OCI-LY1 (cell line): ENCODE results near the gene C1orf216.

ENCODE experiments used
- H2AFZ ChIP-seq: fragments of 200-600 bp; sonication (generic), shearing (Covaris generic); 2 replicates; pipeline ENCODE4 v1.6.0; 2014; ENCODE audit warnings: antibody characterized with exemption, mild to moderate bottlenecking, low read length
- H3F3A ChIP-seq: fragments of 200-600 bp; sonication (generic), shearing (Covaris generic); 2 replicates; pipeline ENCODE4 v1.6.0; 2014; ENCODE audit warnings: mild to moderate bottlenecking, antibody characterized with exemption, low read length, moderate library complexity; ENCODE audit not compliant: insufficient read depth
- H3K27ac ChIP-seq: fragments of 200-600 bp; sonication (generic); 2 replicates; pipeline ENCODE4 v1.5.1; 2014; ENCODE audit warnings: low read length, mixed run types, mild to moderate bottlenecking, low read depth; ENCODE audit not compliant: poor library complexity, severe bottlenecking
- H3K27me3 ChIP-seq: fragments of 200-600 bp; sonication (generic); 2 replicates; pipeline ENCODE4 v1.6.0; 2014; ENCODE audit warnings: antibody characterized with exemption, mild to moderate bottlenecking, low read length, moderate library complexity; ENCODE audit not compliant: insufficient read depth
- H3K36me3 ChIP-seq: fragments of 200-600 bp; sonication (generic); 2 replicates; pipeline ENCODE4 v1.6.1; 2014; ENCODE audit warnings: mild to moderate bottlenecking, antibody characterized with exemption, low read length, moderate library complexity, mixed read lengths; ENCODE audit not compliant: insufficient read depth
- H3K4me1 ChIP-seq: fragments of 200-600 bp; sonication (generic); 2 replicates; pipeline ENCODE4 v1.5.1; 2014; ENCODE audit warnings: mild to moderate bottlenecking, low read length, moderate library complexity; ENCODE audit not compliant: insufficient read depth, severe bottlenecking
- H3K4me2 ChIP-seq: fragments of 200-600 bp; sonication (generic), shearing (Covaris generic); 2 replicates; pipeline ENCODE4 v1.6.1; 2014; ENCODE audit warnings: low read length
- H3K4me3 ChIP-seq: fragments of 200-600 bp; sonication (generic); 2 replicates; pipeline ENCODE4 v1.5.1; 2014; ENCODE audit warnings: low read length, low read depth, mild to moderate bottlenecking, mixed read lengths; ENCODE audit not compliant: poor library complexity, severe bottlenecking
- H3K79me2 ChIP-seq: fragments of 200-600 bp; shearing (Covaris generic); 2 replicates; pipeline ENCODE4 v1.6.1; 2016; ENCODE audit warnings: mixed run types, low read length, mixed read lengths; ENCODE audit not compliant: insufficient read depth
- H3K9ac ChIP-seq: fragments of 200-600 bp; sonication (generic), shearing (Covaris generic); 2 replicates; pipeline ENCODE4 v1.6.1; 2014; ENCODE audit warnings: mild to moderate bottlenecking, low read length, mixed read lengths
- H3K9me2 ChIP-seq: fragments of 200-600 bp; sonication (generic), shearing (Covaris generic); 2 replicates; pipeline ENCODE4 v1.6.1; 2014; ENCODE audit warnings: low read depth, mild to moderate bottlenecking, low read length, mixed read lengths
- H3K9me3 ChIP-seq: fragments of 200-600 bp; shearing (Covaris generic); 2 replicates; pipeline ENCODE4 v1.6.1; 2014; ENCODE audit warnings: low read length, mixed read lengths
- H4K20me1 ChIP-seq: fragments of 200-600 bp; sonication (generic), shearing (Covaris generic); 2 replicates; pipeline ENCODE4 v1.6.0; 2016; ENCODE audit warnings: mild to moderate bottlenecking, low read length; ENCODE audit not compliant: insufficient read depth
- CTCF ChIP-seq: fragments of 200-600 bp; sonication (generic), shearing (Covaris generic); IDR thresholded peaks from 2 replicates; pipeline ENCODE4 v1.5.1; 2017; ENCODE audit warnings: mild to moderate bottlenecking, antibody characterized with exemption, low read length, moderate library complexity, mixed read lengths
- EZH2 ChIP-seq: fragments of 200-600 bp; sonication (generic), shearing (Covaris generic); IDR thresholded peaks from 2 replicates; pipeline ENCODE4 v1.8.0; 2017; ENCODE audit warnings: borderline replicate concordance, mixed run types, mild to moderate bottlenecking, antibody characterized with exemption, low read length, moderate library complexity, mixed read lengths

C1orf216 gene

DNA sequence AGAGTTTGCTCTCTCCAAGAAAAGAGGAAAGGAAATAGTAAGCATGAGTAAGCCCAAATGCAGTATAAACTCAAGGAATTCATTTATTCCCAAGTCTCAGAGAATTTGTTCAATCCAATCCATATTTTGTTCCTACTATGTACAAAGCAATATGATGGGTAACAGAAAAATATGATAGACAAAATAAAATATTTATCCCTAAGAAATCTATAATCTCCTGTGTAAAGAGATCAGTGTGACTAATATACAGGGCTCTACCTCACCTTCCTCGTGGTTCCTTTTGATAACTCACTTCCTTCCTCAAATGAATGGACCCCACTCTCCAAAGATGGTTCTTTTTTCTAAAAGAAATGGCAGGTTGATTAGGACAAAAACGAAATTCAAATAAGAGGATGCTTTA, 43.5 kb upstream of the C1orf216 start:
- H3K4me1 ChIP-seq, result peaks cover 20% of the 10 kb centered on the region
- H3K27me3 ChIP-seq, result no peaks in the 10 kb centered on the region
- H3K9ac ChIP-seq, result no peak overlapping the region
- H3K9me3 ChIP-seq, result no peaks in the 10 kb centered on the region
- no peaks in the 10 kb centered on the region for H3K9me2 ChIP-seq
- no peak overlapping the region for H3K4me2 ChIP-seq
- no peaks in the 10 kb centered on the region for H4K20me1 ChIP-seq
- H3K27ac ChIP-seq, result no peak overlapping the region
- no peak overlapping the region for H3K4me3 ChIP-seq
- peaks cover 24% of the 10 kb centered on the region for H3K79me2 ChIP-seq
- no peak overlapping the region for H2AFZ ChIP-seq
- no peaks in the 10 kb centered on the region for H3F3A ChIP-seq
- peaks cover 85% of the 10 kb centered on the region for H3K36me3 ChIP-seq
- no peak for TF ChIP-seq EZH2
- no peak for TF ChIP-seq CTCF

- TF ChIP-seq CTCF (no peak), EZH2 (no peak)
- Histone ChIP-seq H3K27ac (no peak overlapping the region), H3F3A (no peaks in the 10 kb centered on the region), H3K36me3 (peaks cover 75% of the 10 kb centered on the region), H4K20me1 (no peaks in the 10 kb centered on the region), H3K9ac (no peak overlapping the region), H3K27me3 (no peaks in the 10 kb centered on the region), H3K4me3 (no peak overlapping the region), H3K4me2 (no peak overlapping the region), H3K9me3 (no peaks in the 10 kb centered on the region), H2AFZ (no peak overlapping the region), H3K9me2 (no peaks in the 10 kb centered on the region), H3K4me1 (no peaks in the 10 kb centered on the region), H3K79me2 (no peaks in the 10 kb centered on the region)
These were observed 37.4 kb upstream of the C1orf216 start for GRCh38 chr1:35756064-35756463.

- Histone ChIP-seq H3K27me3 (no peaks in the 10 kb centered on the region), H3K4me1 (no peaks in the 10 kb centered on the region), H3K36me3 (peaks cover 71% of the 10 kb centered on the region), H3K4me3 (no peak overlapping the region), H3K79me2 (no peaks in the 10 kb centered on the region), H3F3A (no peaks in the 10 kb centered on the region), H2AFZ (no peak overlapping the region), H3K4me2 (no peak overlapping the region), H4K20me1 (no peaks in the 10 kb centered on the region), H3K9me2 (no peaks in the 10 kb centered on the region), H3K9me3 (no peaks in the 10 kb centered on the region), H3K9ac (no peak overlapping the region), H3K27ac (no peak overlapping the region)
- TF ChIP-seq EZH2 (no peak), CTCF (no peak)
These were observed 35.1 kb upstream of the C1orf216 start for GRCh38 chr1:35753626-35754260.
